ENCODE results near the gene USP48. TPM values are rescaled to one million over a fixed set of nuclear protein-coding genes. Genes with fewer than 3 reads are reported as not detected.
A peak's percentile ranks its signal among the peaks of the same experiment; 100 is the strongest.

The USP48 gene
- total RNA-seq, 1 experiment from 2014 or later, result 49.1 TPM

GRCh38 chr1:21672478-21673276 is 110.3 kb downstream of the USP48 start:
- Histone ChIP-seq H3K9me3 (no peaks in the 10 kb centered on the region), H3K4me1 (peaks cover 9% of the 10 kb centered on the region; the same call in 1 of the 2 replicates), H3K36me3 (ENCODE audit: control insufficient read depth, insufficient read depth, low read length) (no peaks in the 10 kb centered on the region), H3K4me3 (ENCODE audit: low read depth, low read length) (no peak overlapping the region), H3K27me3 (replicated peaks; ENCODE audit: control insufficient read depth, insufficient read depth, low read length) (no peaks in the 10 kb centered on the region)
- no peak overlapping the region for H3K4me3 Mint-ChIP-seq (ENCODE audit: unreplicated experiment)
- DNase-seq, result no peak
- BruUV-seq (replicated peaks), result no TSS peak
- TF ChIP-seq CTCF (IDR thresholded peaks at IDR 0.05; ENCODE audit: insufficient read depth in 1 of 2, low read depth in 1 of 2, low read length in 1 of 2, severe bottlenecking in 1 of 2, unreplicated experiment in 1 of 2), result no peak
- ChIA-PET CTCF (no interaction called here), POLR2A (no interaction called here)
- peaks cover 37% of the 10 kb centered on the region for H3K36me3 Mint-ChIP-seq (ENCODE audit: insufficient read depth, unreplicated experiment)
- H3K27me3 Mint-ChIP-seq (ENCODE audit: insufficient read depth, unreplicated experiment), result no peaks in the 10 kb centered on the region
- intact Hi-C loops (cut with micrococcal nuclease; ENCODE audit: unreplicated experiment), result loop anchor here (10.0 kb wide), 1 partner anchor 112 kb away; the partner anchor contains the start of gene USP48
- H3K9me3 Mint-ChIP-seq (ENCODE audit: unreplicated experiment), result no peaks in the 10 kb centered on the region
- H3K27ac Mint-ChIP-seq (ENCODE audit: unreplicated experiment), result no peak overlapping the region
- H3K4me1 Mint-ChIP-seq (ENCODE audit: low read depth, unreplicated experiment), result peaks cover 7% of the 10 kb centered on the region

GRCh38 chr1:21671915-21672314 is 111.0 kb downstream of the USP48 start:
- no peak for DNase-seq
- H3K4me1 ChIP-seq, result peaks cover 9% of the 10 kb centered on the region; the same call in 1 of the 2 replicates
- Mint-ChIP-seq H3K27me3 (ENCODE audit: insufficient read depth, unreplicated experiment) (no peaks in the 10 kb centered on the region), H3K9me3 (ENCODE audit: unreplicated experiment) (no peaks in the 10 kb centered on the region), H3K4me1 (ENCODE audit: low read depth, unreplicated experiment) (peaks cover 7% of the 10 kb centered on the region), H3K4me3 (ENCODE audit: unreplicated experiment) (no peak overlapping the region), H3K27ac (ENCODE audit: unreplicated experiment) (no peak overlapping the region), H3K36me3 (ENCODE audit: insufficient read depth, unreplicated experiment) (peaks cover 33% of the 10 kb centered on the region)
- no peaks in the 10 kb centered on the region for H3K36me3 ChIP-seq (ENCODE audit: control insufficient read depth, insufficient read depth, low read length)
- no peaks in the 10 kb centered on the region for H3K27me3 ChIP-seq (replicated peaks; ENCODE audit: control insufficient read depth, insufficient read depth, low read length)
- BruUV-seq (replicated peaks), result no TSS peak
- POLR2A ChIA-PET, result no interaction called here
- no peak overlapping the region for H3K4me3 ChIP-seq (ENCODE audit: low read depth, low read length)
- no peak for TF ChIP-seq CTCF (IDR thresholded peaks at IDR 0.05; ENCODE audit: insufficient read depth in 1 of 2, low read depth in 1 of 2, low read length in 1 of 2, severe bottlenecking in 1 of 2, unreplicated experiment in 1 of 2)
- CTCF ChIA-PET, result no interaction called here
- intact Hi-C loops (cut with micrococcal nuclease; ENCODE audit: unreplicated experiment), result loop anchor here (10.0 kb wide), 1 partner anchor 113 kb away; the partner anchor contains the start of gene USP48
- H3K9me3 ChIP-seq, result no peaks in the 10 kb centered on the region

GRCh38 chr1:21670956-21671902 is 111.7 kb downstream of the USP48 start:
- BruUV-seq (replicated peaks), result no TSS peak
- TF ChIP-seq CTCF (IDR thresholded peaks at IDR 0.05; ENCODE audit: insufficient read depth in 1 of 2, low read depth in 1 of 2, low read length in 1 of 2, severe bottlenecking in 1 of 2, unreplicated experiment in 1 of 2), result no peak
- CTCF ChIA-PET, result no interaction called here
- Mint-ChIP-seq H3K4me1 (ENCODE audit: low read depth, unreplicated experiment) (peaks cover under 1% of the 10 kb centered on the region), H3K27me3 (ENCODE audit: insufficient read depth, unreplicated experiment) (no peaks in the 10 kb centered on the region), H3K36me3 (ENCODE audit: insufficient read depth, unreplicated experiment) (peaks cover 26% of the 10 kb centered on the region), H3K4me3 (ENCODE audit: unreplicated experiment) (no peak overlapping the region), H3K27ac (ENCODE audit: unreplicated experiment) (peak overlapping the region; percentile 50), H3K9me3 (ENCODE audit: unreplicated experiment) (no peaks in the 10 kb centered on the region)
- Histone ChIP-seq H3K4me1 (peaks cover 9% of the 10 kb centered on the region; the same call in 1 of the 2 replicates), H3K4me3 (ENCODE audit: low read depth, low read length) (no peak overlapping the region), H3K9me3 (no peaks in the 10 kb centered on the region), H3K27me3 (replicated peaks; ENCODE audit: control insufficient read depth, insufficient read depth, low read length) (no peaks in the 10 kb centered on the region), H3K36me3 (ENCODE audit: control insufficient read depth, insufficient read depth, low read length) (no peaks in the 10 kb centered on the region)
- intact Hi-C loops (cut with micrococcal nuclease; ENCODE audit: unreplicated experiment), result loop anchor here (10.0 kb wide), 1 partner anchor 114 kb away; the partner anchor contains the start of gene USP48
- POLR2A ChIA-PET, result interaction anchor here (0.6 kb wide), 1 partner anchor 251 kb away, joined by 3 read pairs; no protein-coding TSS in a partner anchor
- no peak for DNase-seq

Measured in Caco-2 (cell line).